Activated CD4-positive, CD25-positive, alpha-beta regulatory T cell treated with anti-CD3 and anti-CD28 coated beads, Interleukin-2, amount 50 U/mL, for 72 hours (primary cell): ENCODE data around the gene ZNF275.
"Not testable (repeated sequence)": the region's sequence is repeated elsewhere in the genome, so short reads cannot be mapped to it uniquely, and the experiment has no call there.

Source experiments
- DNase-seq: peaks from one replicate; pipeline ENCODE4 v3.0.0; 2021

Gene ZNF275

DNA sequence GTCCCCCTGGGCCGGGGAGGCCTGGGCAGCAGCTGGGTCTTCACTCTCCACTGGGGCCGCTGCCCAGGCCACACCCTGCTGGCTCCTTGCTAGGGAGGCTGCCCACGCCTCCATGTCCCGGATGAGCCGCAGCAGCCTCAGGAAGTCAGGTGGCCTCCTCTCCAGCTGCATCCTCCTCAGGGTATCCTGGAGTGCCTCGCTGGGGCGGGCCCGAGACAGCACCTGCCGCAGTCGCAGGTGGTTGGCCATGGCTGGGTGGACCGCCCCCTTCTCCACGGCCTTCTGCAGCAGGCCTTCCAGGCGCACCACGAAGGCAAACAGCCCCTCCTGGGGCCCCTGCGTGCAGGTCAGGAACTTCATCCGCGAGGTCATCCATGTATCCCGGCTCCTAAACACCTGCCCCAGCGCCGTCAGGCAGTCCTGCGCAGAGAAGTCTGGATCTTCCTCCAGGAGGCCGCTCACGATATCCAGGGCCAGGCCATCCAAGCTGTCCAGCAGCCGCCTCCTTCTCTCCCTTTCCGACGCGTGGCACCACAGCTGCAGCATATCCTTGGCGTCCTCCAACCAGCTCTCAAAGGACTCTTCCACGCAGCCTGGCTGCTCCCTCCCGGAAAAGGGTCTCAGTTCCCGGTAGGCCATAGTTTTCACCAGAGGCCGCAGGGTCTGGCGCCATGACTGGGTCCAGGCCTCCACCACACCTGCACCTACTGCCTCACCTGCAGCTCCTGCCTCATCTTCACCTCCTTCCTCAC lies 14.5 kb upstream of the ZNF275 start:
- no peak for DNase-seq

- not testable (repeated sequence) for DNase-seq
Measured at GRCh38 chrX:153320047-153320443, 13.9 kb upstream of the ZNF275 start.

- DNase-seq: no peak
Measured at GRCh38 chrX:153320555-153321184, 13.3 kb upstream of the ZNF275 start.

GRCh38 chrX:153321381-153322124 lies 12.4 kb upstream of the ZNF275 start, which contains the start of gene PNMA6F:
PNMA6F (minus strand) TSS chrX:153321767; CDS start chrX:153320674, 1,093 bp downstream.
- no peak for DNase-seq

GRCh38 chrX:153327561-153327960 lies 6.4 kb upstream of the ZNF275 start:
- no peak for DNase-seq

- DNase-seq: no peak
Measured at GRCh38 chrX:153333266-153333665, 687 bp upstream of the ZNF275 start.

GRCh38 chrX:153334654-153335295 lies 822 bp downstream of the ZNF275 start:
- DNase-seq: no peak

GRCh38 chrX:153336121-153336894 lies 2.4 kb downstream of the ZNF275 start:
- no peak for DNase-seq

GRCh38 chrX:153336988-153337387 lies 3.0 kb downstream of the ZNF275 start:
- DNase-seq: no peak

DNA sequence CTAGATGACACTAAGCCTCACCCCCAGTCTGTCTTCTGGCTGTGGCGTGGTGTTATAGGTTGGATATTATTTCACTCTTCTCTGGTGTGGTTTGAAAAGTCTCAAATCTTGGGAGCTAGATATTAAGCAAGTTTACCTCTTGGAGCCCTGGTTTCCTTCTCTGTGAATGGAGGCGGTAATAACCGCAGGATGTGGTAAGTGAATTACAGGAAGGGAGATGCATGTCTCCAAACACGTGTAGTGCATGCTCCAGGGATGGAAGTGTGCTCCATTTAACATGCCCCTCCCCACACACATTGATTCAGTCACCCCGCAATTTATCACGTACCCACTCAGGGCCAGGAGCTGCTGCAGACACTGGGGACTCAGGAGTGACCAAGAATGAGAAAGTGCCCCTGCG lies 4.9 kb downstream of the ZNF275 start:
- DNase-seq: no peak

GRCh38 chrX:153339662-153340061 lies 5.7 kb downstream of the ZNF275 start:
- DNase-seq: no peak

- no peak for DNase-seq
Measured at GRCh38 chrX:153340111-153340510, 6.2 kb downstream of the ZNF275 start.

GRCh38 chrX:153342762-153343558 lies 9.0 kb downstream of the ZNF275 start:
- DNase-seq: no peak

- DNase-seq: no peak
Measured at GRCh38 chrX:153343674-153344073, 9.7 kb downstream of the ZNF275 start.

DNA sequence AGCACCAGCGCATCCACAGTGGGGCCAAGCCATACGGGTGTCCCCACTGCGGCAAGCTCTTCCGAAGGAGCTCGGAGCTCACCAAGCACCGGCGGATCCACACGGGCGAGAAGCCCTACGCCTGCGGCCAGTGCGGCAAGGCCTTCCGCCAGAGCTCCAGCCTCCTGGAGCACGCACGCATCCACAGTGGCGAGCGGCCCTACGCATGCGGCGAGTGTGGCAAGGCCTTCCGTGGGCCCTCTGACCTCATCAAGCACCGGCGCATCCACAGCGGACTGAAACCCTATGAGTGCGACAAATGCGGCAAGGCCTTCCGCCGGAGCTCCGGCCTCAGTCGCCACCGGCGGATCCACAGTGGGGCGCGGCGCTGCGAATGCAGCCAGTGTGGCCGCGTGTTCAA lies 13.6 kb downstream of the ZNF275 start:
- no peak for DNase-seq

- DNase-seq: no peak
Measured at GRCh38 chrX:153348421-153348820, 14.5 kb downstream of the ZNF275 start.

DNA sequence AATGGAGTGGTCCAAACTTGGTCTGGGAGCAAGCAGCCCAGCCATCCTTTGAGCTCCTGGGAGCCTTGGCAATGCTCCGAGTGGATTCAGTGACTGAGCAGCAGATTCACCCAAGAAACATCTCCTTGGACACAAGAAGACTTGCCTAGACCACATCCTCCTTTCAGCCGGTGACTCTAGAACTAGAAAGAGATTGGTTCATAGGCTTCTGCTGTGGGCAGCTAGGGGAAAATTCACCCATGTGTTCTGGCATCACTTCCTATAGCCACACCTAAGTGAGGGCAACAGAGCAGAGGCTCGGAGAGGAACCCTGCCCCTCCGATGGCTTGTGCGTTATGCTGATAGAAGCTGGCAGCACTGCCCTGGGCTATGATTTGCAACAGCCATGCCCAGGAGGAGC lies 16.0 kb downstream of the ZNF275 start:
- DNase-seq: no peak

GRCh38 chrX:153351981-153352380 lies 18.0 kb downstream of the ZNF275 start:
- DNase-seq: no peak

- DNase-seq: no peak
Measured at GRCh38 chrX:153352858-153353257, 18.9 kb downstream of the ZNF275 start.

GRCh38 chrX:153353416-153353815 lies 19.5 kb downstream of the ZNF275 start:
- no peak for DNase-seq

DNA sequence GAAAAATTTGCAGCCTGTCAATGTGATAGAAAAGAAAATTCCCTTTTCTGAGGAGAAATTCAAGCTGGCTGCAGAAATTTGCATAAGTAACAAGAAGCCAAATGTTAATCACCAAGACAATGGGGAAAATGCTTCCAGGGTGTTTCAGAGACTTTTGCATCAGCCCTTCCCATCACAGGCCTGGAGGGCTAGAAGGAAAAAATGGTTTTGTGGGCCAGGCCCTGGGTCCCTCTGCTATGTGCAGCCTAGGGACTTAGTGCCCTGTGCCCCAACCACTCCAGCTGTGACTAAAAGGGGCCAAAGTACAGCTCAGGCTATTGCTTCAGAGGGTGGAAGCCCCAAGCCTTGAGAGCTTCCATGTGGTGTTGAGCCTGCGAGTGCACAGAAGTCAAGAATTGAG lies 23.9 kb downstream of the ZNF275 start:
- DNase-seq: no peak
